NB4 (cell line): ENCODE data around the gene TAF4B.

Experiments
- CTCF ChIP-seq: IDR thresholded peaks from one replicate; pipeline ENCODE4 v1.5.1; 2012; ENCODE audit warnings: low read depth, low read length
- MYC ChIP-seq: IDR thresholded peaks from 2 replicates; pipeline ENCODE4 v1.6.1; 2011; ENCODE audit warnings: low read depth, low read length
- POLR2A ChIP-seq: IDR thresholded peaks from 2 replicates; pipeline ENCODE4 v1.6.1; 2011; ENCODE audit warnings: mild to moderate bottlenecking; ENCODE audit not compliant: insufficient read length; ENCODE audit errors: extremely low read depth

GRCh38 chr18:26438980-26439379 lies 212.7 kb downstream of the TAF4B start:
- TF ChIP-seq CTCF (no peak), MYC (no peak), POLR2A (no peak)
